Panc1 (cell line): ENCODE results near the gene TIMMDC1.

ENCODE experiments used
- CTCF ChIP-seq: fragments of 450-650 bp; IDR thresholded peaks from 2 replicates; pipeline ENCODE4 v1.5.1; 2017; ENCODE audit warnings: mild to moderate bottlenecking
- POLR2AphosphoS5 ChIP-seq: IDR thresholded peaks from 2 replicates; pipeline ENCODE4 v1.6.1; 2012; ENCODE audit warnings: mild to moderate bottlenecking, low read depth, low read length, moderate library complexity

DNA sequence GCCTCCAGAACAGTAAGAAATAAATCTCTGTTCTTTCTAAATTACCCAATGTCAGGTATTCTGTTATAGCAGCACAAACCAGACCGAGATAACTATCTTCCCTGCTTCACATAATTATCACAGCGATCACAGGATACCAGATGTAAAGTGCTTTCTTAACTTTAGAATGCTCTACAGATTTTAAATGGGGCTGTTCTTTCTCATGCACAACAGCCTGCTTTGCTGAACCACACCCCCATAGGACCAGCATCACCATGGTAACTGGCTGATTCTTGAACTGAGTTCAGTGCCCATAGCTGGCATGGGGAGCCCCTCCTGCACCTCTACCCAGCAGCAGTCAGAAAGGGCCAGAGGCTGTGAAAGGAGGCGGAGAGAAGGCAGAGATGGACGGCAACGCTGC lies 53.3 kb downstream of the TIMMDC1 start:
- TF ChIP-seq CTCF: no peak
- TF ChIP-seq POLR2AphosphoS5: no peak
